ENCODE results near the gene POLR1E. TPM values are rescaled to one million over a fixed set of nuclear protein-coding genes. Genes with fewer than 3 reads are reported as not detected.

The POLR1E gene
- total and polyA plus RNA-seq, 4 donors: 4.9 to 25.5 (median 14.4) TPM

- H3K9ac ChIP-seq (ENCODE audit: low read depth in 1 of 2, low read length in 2 of 2): no peak overlapping the region
- no peak overlapping the region for H3K27ac ChIP-seq (ENCODE audit: low read depth in 1 of 2, low read length in 2 of 2)
- no peaks in the 10 kb centered on the region for H3K4me1 ChIP-seq (ENCODE audit: control insufficient read depth in 4 of 4, insufficient read depth in 4 of 4, low read length in 3 of 4)
- H3K9me3 ChIP-seq (ENCODE audit: control insufficient read depth in 4 of 4, low read length in 3 of 4): no peaks in the 10 kb centered on the region
- H3K27me3 ChIP-seq (ENCODE audit: control insufficient read depth in 4 of 4, insufficient read depth in 4 of 4, low read length in 3 of 4): no peaks in the 10 kb centered on the region
- H3K4me3 ChIP-seq (ENCODE audit: low read depth in 1 of 3, low read length in 3 of 3): no peak overlapping the region
- no peak for DNase-seq (ENCODE audit: low spot score)
- 96% methylated on average over 1 of the region's 1 CpG for WGBS
- TF ChIP-seq CTCF (IDR thresholded peaks at IDR 0.05; ENCODE audit: low read depth, low read length, missing input control) (no peak), NR2F2 (IDR thresholded peaks at IDR 0.05) (no peak), JUND (IDR thresholded peaks at IDR 0.05) (no peak), FOXA1 (IDR thresholded peaks at IDR 0.05) (no peak), ATF3 (IDR thresholded peaks at IDR 0.05) (no peak), HNF4G (IDR thresholded peaks at IDR 0.05) (no peak), HNF4A (conservative IDR thresholded peaks at IDR 0.05) (no peak), MAX (IDR thresholded peaks at IDR 0.05) (no peak), FOXA2 (IDR thresholded peaks at IDR 0.05) (no peak)
- peaks cover 0 to 8% (median 4%) of the 10 kb centered on the region in 4 donors for H3K36me3 ChIP-seq (ENCODE audit: control insufficient read depth in 4 of 4, insufficient read depth in 3 of 4, low read depth in 1 of 4, low read length in 3 of 4)
These were observed 57.7 kb downstream of the POLR1E start for GRCh38 chr9:37543468-37543867.

GRCh38 chr9:37547328-37547878, 61.7 kb downstream of the POLR1E start:
- Histone ChIP-seq H3K36me3 (ENCODE audit: control insufficient read depth in 4 of 4, insufficient read depth in 3 of 4, low read depth in 1 of 4, low read length in 3 of 4) (no peaks in the 10 kb centered on the region), H3K9ac (ENCODE audit: low read depth in 1 of 2, low read length in 2 of 2) (no peak overlapping the region), H3K4me3 (ENCODE audit: low read depth in 1 of 3, low read length in 3 of 3) (no peak overlapping the region), H3K27ac (ENCODE audit: low read depth in 1 of 2, low read length in 2 of 2) (no peak overlapping the region), H3K4me1 (ENCODE audit: control insufficient read depth in 4 of 4, insufficient read depth in 4 of 4, low read length in 3 of 4) (no peaks in the 10 kb centered on the region), H3K9me3 (ENCODE audit: control insufficient read depth in 4 of 4, low read length in 3 of 4) (no peaks in the 10 kb centered on the region), H3K27me3 (ENCODE audit: control insufficient read depth in 4 of 4, insufficient read depth in 4 of 4, low read length in 3 of 4) (no peaks in the 10 kb centered on the region)
- no peak for DNase-seq (ENCODE audit: low spot score)
- 95% methylated on average over 5 of the region's 5 CpGs for WGBS
- TF ChIP-seq SP1 (IDR thresholded peaks at IDR 0.05) (no peak), FOXA1 (IDR thresholded peaks at IDR 0.05) (no peak), CTCF (IDR thresholded peaks at IDR 0.05; ENCODE audit: low read depth, low read length, missing input control) (no peak), YY1 (IDR thresholded peaks at IDR 0.05) (no peak), JUND (IDR thresholded peaks at IDR 0.05) (no peak), RXRA (IDR thresholded peaks at IDR 0.05) (no peak), REST (IDR thresholded peaks at IDR 0.05) (no peak), FOXA2 (IDR thresholded peaks at IDR 0.05) (no peak), NR2F2 (IDR thresholded peaks at IDR 0.05) (no peak), EGR1 (IDR thresholded peaks at IDR 0.05; ENCODE audit: low read depth in 2 of 2) (no peak), GABPA (IDR thresholded peaks at IDR 0.05 in 1 of 2, conservative IDR thresholded peaks at IDR 0.05 in 1 of 2) (no peak), MAX (IDR thresholded peaks at IDR 0.05) (no peak), HNF4A (conservative IDR thresholded peaks at IDR 0.05) (no peak), HNF4G (IDR thresholded peaks at IDR 0.05) (no peak), RAD21 (IDR thresholded peaks at IDR 0.05) (no peak), TAF1 (conservative IDR thresholded peaks at IDR 0.05) (no peak), ATF3 (IDR thresholded peaks at IDR 0.05) (no peak)
